ENCODE results near the gene SMIM20.
"Not testable (repeated sequence)": the region's sequence is repeated elsewhere in the genome, so short reads cannot be mapped to it uniquely, and the experiment has no call there.

The SMIM20 gene

DNA sequence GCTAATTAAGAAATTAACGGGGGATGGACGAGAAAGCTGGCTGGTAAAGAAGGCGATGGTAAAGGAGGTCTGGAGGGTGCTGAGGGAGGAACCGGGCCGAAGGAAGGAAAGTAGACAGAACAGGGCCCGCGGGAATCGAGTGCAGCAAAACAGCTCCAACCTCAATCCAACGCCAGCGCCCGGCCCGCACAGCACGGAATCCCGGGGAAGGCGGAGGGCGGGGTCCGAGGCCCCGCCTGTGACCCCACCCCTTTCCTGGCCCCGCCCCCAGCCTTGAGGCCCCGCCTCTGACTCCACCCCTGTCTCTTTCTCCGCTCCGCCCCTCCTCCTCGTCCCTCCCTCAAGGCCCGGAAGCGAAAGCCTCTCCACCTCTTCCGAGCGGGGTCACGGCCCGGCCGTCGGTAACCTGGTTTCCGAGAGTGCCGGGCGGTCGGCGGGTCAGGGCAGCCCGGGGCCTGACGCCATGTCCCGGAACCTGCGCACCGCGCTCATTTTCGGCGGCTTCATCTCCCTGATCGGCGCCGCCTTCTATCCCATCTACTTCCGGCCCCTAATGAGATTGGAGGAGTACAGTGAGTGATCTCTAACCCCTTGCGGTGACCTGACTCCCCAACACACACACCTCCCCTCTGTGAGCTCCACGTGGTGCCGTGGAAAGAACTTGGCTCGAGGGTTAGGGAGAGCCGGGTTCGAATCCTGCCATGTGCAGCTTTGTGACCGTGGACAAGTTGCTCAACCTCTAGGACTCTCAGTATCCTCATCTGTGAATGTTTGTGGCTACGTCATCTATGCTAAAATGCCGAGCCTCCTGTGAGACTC, at the start of gene SMIM20:
Gene SMIM20 (plus strand): TSS at position 370 of the 819 bp plus-strand sequence. CDS start 94 bp downstream, at position 464.
- peak; percentile 88 for DNase-seq (ENCODE audit: low read depth)

DNA sequence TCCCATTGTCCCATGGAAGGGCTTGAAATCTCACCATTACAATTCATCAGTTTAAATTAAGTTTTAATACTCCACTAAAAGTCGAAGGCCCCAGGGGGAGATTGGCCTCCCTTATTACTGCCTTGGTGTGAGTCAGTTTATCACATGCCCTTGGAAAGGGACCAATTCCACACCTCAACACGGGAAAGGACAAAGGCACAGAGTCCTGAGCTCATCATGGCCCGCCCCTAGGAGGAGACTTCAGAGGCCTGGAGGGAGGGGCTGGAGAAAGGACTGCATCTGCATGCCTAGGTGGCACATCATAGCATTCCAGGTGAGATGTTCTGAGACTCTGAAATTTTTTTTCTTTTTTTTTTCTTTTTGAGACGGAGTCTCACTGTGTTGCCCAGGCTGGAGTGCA, 48.4 kb upstream of the SMIM20 start:
- DNase-seq (ENCODE audit: low read depth): no peak

GRCh38 chr4:25866401-25866800, 47.6 kb upstream of the SMIM20 start:
- not testable (repeated sequence) for DNase-seq (ENCODE audit: low read depth)

GRCh38 chr4:25867781-25868294, 46.2 kb upstream of the SMIM20 start:
- DNase-seq (ENCODE audit: low read depth): no peak

- no peak for DNase-seq (ENCODE audit: low read depth)
These were observed 43.9 kb upstream of the SMIM20 start for GRCh38 chr4:25870081-25870480.

DNA sequence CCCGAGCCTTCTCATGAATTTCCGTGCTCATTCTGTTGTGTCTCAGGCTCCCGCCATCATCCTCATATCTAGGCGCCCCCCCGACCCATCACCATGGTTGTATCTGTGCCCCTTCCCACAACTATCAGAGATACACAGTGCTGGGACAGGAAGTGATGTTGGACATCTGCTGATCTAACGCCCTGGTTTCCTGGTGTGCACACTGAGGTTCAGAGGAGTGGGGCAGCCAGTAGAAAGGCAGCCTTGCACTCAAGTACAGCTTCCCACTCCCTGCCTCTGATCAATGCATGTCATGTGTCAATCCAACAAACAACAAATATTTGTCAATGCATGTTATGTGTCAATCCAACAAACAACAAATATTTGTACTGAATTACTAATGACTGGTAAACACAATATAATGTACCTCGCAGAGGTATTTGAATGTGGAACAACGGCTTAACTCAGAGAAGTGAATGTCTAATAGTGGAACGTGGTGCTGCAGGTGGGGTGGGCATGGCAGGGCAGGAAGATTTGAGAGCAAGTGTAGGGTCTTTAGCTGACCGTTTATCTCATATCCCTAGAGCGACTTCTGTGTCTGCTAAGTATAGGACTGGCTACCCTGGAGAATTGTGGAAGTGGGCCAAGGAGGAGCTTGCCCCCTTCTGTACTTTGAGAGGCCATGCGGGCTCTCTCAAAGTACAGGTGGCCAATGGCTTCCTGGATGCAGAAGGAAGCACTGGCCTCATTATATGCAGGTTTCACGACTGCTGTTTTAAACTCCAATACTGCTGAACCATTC, 41.0 kb upstream of the SMIM20 start:
- no peak for DNase-seq (ENCODE audit: low read depth)

- no peak for DNase-seq (ENCODE audit: low read depth)
These were observed 40.3 kb upstream of the SMIM20 start for GRCh38 chr4:25873632-25874129.

DNA sequence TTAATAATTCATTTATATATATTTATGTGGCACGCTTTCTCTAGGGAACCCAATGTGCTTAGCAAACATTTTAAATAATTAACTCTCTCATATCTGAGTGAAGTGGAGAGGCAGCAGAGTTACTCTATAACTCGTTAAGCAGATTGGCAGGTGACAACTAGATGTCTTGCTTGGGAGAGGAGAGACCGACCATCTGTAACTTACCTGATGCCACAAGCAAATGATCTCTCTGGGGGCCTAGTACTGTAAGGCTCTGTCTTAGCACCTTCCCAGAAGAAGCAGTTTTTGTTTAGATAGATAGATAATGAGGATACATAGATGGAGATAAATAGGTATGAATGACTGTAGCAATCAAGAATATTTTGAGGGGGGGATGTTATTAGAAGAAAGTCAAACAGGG, 39.4 kb upstream of the SMIM20 start:
- no peak for DNase-seq (ENCODE audit: low read depth)

DNA sequence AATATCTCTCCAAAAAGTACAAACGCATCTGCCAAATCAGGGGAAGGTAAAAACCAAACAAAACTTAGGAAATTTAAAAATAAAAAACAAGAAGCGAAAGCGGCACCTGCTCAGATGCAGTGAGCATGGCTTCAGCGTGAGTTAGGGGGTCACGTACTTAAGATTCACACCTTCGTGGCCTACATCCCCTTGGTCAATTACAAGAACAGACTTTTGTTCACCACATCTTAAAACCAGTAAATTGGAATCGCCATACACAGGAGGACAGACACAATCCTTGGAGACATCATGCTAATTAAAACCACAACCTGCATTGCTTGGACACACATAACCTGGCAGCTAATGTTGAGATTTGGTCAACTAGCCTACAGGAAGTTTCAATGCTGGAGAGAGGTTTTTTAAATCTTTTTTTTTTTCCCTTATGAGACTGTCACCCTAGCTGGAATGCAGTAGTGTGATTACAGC, 38.7 kb upstream of the SMIM20 start:
- no peak for DNase-seq (ENCODE audit: low read depth)

- DNase-seq (ENCODE audit: low read depth): no peak
These were observed 35.3 kb upstream of the SMIM20 start for GRCh38 chr4:25878676-25879075.

DNA sequence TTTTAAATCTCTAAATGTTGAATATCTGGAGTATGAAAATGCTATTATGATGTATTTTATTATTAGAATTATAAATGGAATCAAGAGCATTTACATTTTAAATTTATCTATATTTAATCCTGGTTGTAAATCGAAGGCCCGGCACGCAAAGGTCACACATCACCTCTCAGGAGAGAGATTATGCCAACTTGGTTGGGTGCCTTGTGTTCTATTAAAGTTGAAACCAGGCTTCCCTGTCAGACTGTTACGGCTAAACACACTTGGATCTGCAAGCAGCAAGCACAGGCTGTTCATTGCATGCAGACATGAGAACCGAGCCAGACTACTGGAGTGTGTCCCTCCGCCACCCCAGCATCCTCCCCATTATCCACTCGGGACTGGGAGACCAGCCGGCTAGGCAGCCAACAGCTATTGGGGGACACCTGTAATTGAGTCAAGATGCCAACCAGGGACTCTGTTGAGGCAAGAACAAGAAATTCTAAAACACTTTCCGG, 34.9 kb upstream of the SMIM20 start:
- no peak for DNase-seq (ENCODE audit: low read depth)

DNA sequence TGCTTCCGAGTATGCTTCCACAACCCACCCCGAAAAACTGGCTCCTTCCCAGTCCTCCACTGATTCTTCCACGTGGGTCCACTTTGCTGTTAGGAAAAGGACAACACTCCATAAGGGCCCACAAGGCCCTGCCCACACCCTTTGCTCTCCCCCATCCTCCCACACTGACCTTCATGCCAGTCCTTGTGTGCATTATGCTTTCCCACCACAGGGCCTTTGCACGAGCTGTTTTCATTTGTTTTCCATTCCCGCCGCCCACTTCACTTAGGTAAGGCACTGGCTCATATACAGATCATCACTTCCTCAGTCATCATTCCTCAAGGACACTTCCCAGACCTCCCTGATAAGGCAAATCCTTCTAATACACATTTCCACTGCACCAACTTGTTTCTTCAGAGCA, 34.4 kb upstream of the SMIM20 start:
- DNase-seq (ENCODE audit: low read depth): no peak

GRCh38 chr4:25879991-25880651, 33.9 kb upstream of the SMIM20 start:
- DNase-seq (ENCODE audit: low read depth): no peak

DNA sequence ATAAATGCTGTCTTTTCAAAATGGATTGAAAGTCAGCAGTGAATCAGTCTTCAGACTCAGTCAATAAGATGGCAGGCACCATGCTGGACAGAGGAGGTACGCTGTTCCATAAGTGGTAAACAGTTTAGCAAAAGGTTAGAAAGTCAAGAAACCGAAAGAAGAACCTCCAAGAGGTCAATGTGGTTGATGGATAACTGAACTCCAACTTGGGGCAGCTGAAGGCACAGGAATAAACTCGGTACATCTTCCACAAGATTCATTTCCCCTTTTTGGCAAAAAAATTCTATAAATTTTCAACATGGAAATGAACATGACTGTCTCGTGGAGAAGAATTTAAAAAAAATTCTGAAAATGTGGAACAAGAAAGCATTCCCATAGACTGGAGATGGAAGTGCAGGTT, 32.8 kb upstream of the SMIM20 start:
- no peak for DNase-seq (ENCODE audit: low read depth)

DNA sequence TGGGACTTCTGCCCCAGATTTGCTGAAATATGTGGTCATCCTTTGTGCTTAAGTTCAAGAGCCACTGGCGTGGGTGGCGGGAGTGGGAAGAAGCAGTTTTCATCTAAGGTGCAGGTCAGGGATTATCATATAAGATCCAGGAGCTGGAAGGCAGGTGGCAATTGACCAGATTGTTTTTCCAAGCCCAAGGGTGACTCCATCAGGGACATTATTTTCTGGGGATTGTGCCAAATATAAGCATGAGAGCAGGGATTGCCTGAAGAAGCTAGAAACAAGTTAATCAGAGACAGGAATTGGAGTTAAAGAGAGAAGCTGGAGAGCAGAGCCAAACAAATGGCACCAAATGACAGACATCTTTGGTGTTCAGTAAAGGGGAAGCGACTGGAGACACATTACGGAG, 31.8 kb upstream of the SMIM20 start:
- DNase-seq (ENCODE audit: low read depth): no peak

DNA sequence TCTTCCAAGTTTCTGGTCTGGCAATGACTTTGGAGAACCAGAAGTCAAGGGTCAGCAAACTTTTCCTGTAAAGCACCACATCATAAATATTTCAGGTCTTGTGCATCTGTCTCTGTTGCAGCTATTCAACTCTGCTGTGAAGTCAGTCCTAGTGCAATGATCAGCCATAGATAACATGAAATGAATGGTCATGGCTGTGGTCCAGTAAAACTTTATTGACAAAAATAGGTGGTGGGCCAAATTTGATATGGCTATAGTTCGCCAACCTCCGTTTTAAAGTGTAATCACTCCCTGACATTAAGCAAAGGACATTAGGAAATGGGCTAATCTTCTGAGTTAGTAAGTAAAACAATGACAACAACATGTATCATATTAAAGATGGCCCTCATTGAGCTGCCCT, 30.5 kb upstream of the SMIM20 start:
- DNase-seq (ENCODE audit: low read depth): no peak

DNA sequence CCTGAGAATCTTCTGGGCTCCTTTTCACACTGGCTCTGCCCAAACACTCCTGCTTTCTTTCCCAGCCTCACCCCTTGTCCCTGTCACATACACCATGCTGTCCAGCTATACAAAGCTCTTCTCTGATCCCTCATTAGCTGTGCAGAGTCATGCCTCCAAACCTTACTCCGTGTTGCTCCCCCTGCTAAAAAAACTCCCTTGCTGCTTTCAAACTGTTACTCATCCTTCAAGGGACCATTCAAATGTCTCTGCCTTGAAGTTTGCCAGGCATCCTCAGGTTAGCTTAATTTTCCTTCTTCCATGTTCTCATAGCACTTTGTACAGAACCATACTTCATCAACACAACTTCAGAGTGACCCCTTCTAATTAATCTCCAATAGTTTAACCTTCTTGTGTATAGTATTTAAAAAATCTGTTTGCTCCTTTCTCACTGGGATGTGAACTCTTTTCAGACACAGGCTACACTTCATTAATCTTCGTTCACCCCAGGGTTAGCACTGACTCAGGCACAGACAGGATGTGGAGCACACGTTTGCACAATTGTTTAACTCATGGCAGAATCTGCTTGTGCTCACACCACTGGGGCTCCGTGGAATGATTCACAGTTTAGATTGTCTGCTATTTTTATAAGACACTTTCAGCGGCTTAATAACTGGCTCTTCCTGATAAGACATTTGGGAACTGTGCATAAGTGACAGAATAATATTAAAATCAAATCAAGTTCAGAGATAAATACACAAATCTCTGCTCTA, 29.8 kb upstream of the SMIM20 start:
- DNase-seq (ENCODE audit: low read depth): no peak

DNA sequence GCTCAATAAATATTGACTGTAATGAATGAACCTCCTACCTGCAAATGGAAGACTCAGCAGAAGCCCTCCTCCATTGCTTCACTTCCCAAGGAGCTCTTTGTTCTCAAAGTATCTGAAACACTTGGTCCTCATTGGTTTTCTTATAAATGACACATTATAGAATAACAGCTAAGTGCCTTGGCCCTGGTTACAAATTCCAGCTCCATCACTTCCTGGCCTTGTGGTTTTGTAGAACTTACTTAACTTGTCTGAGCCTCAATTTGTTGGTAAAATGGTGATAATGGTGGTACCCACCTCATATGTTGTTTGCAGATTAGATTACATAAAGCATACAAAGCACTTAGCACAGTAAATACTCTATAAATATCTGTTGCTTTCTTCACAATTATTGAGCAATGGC, 25.2 kb upstream of the SMIM20 start:
- no peak for DNase-seq (ENCODE audit: low read depth)

DNA sequence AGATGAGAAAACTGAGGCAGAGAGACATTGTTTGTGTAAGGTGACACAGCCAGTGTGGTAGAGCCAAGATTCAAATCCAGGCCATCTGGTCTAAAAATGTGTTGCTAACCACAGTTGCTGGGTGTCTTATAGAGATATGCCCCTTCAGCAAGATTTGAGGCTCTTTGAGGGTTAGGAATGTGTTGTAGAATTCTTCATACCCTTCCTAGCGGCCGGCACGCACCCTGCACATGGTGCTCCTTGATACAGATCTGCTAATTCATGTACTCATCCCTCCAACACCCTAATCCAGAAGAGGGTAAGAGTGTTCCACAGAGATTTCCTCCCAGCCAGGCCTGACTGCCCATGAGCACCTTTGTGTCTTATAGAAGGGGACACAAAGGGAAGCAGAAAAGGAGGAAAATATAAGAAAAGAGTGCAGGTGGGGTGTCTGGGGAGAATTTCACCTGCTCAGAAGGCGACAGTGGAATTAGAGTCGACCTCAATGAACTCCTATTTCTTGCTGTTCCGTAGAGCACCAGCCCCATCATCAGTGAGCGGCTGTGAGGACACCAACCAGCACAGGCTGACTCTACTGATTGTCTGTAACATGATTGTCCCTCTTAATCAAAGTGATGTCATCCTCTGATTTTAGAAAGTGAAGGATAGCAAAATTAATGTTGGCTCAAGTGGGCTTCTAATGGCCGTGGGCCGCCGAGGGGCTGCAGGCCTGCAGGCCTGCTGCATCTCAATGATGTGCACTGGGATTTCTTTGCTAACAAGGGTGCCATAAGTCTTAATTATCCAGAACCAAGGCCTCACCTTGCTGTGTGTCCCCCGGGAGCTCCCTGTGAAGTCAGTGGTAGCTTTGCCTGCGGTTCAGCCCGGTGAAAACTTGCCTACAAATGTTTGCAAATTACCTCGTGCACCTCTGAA, 24.2 kb upstream of the SMIM20 start:
- DNase-seq (ENCODE audit: low read depth): no peak
